HG03457 (cell line): ENCODE data around the gene JTB.
A peak's percentile ranks its signal among the peaks of the same experiment; 100 is the strongest.

Experiments
- ATAC-seq: cut with Tn5 transposase; IDR thresholded peaks from one replicate; pipeline ENCODE4 v1.9.1; 2021; ENCODE audit warnings: moderate number of reproducible peaks; ENCODE audit not compliant: unreplicated experiment

The JTB gene

DNA sequence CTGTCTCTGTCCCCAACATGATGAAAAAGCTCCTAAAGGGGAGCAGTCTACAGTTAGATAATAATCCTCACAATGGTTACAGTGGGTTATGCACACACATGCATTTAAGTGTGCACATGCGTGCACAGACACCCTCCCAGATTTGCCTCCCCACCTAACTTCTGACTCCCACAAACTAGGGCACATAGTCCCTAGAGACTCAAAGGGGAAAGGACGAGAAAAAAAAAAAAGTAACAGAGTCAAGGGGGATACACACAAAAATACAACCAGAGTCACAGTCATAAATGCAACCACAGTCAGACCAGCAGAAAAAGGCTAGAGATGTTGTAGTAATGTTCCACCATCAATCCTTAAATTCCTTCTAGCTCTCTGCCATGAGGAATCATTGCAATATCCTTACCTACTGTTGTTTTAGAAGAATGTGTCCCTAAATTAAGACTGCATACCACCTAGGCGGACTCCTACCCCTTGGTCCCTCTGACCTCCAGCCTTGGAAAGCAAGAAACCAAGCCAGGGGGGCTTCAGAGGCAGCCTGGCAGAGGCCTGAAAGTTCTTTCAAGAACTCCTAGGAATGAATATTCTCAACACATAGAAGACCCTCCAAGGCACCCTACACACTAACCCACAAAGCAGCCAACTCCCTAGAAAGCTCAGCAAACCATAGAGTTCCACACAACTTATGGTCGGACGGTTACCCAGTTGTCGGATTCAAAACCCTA is 20.3 kb downstream of the JTB start:
- no peak for ATAC-seq

GRCh38 chr1:153954826-153955225 is 22.6 kb downstream of the JTB start:
- ATAC-seq = no peak

GRCh38 chr1:153953859-153954365 is 23.6 kb downstream of the JTB start:
- no peak for ATAC-seq

GRCh38 chr1:153951801-153952200 is 25.7 kb downstream of the JTB start:
- no peak for ATAC-seq

DNA sequence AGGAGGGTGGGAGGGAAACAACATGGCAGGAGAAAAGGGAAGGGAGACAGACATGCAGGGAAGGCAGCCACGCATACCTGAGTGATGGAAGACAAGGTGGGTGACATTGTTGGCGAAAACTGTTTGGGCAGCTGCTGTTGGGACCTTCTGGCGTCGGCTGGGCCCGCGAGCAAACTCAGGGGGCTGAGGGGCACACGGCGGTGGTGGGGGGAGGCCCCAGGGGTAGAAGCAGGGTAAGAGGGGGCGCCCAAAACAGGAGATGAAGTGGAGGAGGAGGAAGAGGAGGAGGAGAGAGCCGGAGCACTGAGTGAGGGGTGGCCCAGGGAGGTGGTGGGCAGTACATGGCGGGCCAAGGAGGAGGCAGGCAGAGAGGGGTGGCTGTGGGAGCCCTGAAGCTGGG is 26.3 kb downstream of the JTB start:
- ATAC-seq = no peak

- ATAC-seq = peak; percentile 43
Observed at GRCh38 chr1:153946622-153947241, 30.7 kb downstream of the JTB start, which contains the start of gene DENND4B. TSS of gene DENND4B (minus strand) at chr1:153946718. CDS start at chr1:153944374, 2,344 bp downstream.

DNA sequence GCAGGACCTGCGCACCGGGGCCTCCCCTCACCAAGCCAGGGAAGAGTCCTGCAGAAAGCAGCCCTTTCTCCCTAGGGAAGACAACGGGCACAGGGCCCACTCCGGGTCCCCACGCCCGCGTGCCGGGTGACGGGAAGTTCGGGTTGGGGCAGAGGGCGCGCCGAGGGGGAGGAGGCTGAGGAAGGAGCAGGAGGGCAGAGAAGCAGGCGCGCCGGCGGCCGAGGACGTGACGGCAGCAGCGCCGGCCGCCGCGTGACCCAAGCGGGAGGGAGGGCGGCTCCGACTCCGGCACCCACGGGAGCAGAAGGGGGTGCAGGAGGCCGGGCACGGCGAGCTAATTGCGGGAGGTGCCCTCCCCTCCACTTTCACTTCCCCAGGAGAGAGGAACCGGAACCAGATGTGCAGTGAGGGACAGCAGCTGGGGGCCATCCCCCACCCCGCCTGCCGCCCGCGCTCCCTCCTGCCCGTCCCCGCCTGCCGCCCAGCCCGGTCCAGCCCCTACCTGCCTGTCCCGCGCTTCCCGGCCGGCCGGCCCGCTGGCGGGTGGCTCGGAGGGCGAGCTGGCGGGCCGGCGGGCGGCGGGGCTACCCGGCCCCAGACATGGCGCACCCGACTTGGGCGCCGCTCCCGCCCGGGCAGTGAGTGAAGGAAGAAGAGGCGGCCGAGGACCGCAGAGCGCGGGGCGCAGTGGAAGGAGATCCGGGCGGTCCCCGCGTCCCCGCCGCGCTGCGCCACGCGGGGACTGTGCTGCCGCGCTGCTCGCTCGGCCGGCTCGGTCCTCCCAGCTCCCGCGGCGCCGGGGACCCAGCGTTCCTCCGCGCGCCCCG is 31.5 kb downstream of the JTB start:
- peak; percentile 46 for ATAC-seq

DNA sequence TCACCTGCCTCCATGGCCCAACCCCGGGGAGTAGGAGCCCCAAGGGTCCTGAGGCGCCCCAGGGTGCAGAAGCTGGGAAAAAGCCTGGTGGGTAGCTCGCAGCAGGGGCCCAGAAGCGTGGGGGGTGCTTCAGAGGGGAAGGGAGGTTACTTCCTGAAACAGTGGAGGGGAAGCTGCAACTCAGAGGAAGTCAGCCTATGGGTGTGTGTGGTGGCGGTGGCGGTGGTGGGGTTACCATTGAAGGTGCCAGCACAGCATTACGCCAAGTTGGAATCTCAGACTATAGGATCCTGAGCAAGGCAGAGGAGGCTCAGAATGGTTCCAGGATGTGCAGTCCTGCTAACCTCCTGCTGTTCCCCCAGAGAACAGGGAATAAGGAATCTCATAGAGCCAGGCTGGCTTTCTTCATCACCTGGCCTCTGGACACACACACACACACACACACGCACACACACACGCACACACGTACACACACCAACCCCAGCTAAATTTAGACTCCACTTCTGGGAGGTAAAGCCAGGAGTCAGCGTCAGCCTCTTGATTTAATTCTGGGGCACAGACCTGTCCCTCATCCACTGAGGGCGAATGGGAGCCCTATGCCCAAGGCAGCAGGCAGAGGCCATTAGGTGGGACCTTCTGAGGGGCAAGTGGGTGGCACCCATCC is 32.2 kb downstream of the JTB start:
- no peak for ATAC-seq

DNA sequence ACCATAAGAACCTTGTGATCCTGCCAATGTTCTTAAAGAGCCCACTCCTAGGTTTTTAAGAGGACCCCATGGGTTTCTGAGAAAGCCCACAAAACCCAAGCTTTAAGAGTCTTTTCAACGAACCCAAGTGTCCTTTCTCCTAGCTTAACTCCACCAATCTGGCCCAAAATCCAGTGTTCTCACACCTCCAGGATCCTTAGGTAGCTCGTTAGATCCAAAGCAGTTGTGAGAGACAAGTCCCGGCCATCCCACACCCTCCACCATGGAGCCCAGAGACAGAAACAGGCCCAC is 32.7 kb downstream of the JTB start:
- ATAC-seq = no peak

DNA sequence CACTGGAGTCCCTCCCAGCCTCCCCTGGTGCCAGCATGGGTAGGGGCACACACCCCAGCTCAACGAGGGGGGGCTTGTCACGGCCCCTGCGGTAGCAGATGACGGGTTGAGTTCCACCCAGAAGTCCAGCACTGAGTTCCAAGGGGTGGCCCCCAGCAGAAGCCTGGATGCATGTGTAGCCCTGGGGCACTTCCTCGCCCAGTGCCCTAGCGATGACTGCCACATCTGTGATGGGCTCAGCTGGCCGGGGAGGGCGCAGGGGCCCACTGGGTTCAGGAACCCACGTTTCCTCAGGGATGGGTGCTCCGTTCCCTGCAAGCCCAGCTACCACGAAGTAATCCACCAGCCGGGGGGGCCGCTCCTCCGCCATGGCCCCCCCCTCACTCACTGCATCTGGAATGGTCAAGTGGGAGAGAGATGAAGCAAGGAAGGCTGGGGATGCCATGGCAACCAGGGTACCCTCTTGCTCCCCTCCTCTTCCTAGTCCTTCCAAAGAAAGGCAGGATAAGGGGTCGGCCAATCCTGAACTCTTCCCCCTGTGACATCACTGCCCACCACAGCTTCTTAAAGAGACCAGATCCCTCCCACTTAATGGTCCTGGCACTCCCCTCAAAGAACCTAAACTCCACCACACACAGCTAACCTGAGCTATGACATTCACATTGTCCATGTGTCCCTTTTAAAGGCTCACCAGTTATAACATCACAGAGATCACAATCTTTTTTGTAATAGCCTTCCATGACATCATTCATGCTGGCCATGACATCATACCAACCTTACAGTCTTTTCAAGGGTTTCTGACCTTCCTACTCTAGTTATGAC is 33.3 kb downstream of the JTB start:
- no peak for ATAC-seq

- ATAC-seq = no peak
Observed at GRCh38 chr1:153942766-153943549, 34.5 kb downstream of the JTB start.

DNA sequence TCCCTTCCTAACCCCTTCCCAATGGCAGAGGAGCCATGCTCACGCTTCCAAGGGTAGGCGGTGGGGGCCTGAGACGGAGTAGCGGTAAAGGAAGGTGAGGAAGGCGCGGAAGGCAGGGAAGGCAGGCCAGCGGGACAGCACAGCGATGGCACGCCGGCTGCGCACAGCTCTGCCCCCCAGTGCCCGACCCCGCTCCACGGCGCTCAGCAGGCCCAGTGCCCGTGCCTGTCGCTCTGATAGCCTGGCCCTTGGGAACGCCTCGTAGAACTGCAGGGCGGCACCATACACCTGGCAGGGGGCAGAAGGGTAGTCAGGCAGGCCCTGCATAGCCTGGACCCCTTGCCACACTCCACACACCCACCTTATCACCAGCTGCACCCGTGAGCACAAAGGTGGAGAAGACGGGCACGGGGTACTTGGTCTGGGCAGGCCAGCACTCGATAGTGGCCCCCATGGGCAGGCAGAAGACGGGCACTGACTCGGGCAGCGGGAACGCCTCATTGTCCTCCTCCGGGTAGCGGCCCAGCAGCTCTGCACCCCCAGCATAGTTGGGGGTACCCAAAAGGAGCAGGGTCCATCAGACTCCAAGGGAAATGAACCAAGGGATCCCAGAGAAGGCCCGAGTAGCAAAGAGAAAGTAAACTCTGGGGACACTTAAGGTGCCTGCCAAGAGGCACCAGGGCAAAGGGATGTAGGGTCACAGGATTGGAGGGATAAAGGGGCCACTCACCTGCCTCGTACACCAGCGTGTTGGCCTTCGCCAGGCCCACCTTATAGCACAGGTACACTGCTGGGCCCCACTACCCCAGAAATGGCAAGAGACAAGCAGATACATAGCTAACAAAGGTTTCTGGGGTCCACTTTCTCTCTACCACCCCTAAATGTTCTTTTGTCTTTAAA is 35.4 kb downstream of the JTB start:
- no peak for ATAC-seq

DNA sequence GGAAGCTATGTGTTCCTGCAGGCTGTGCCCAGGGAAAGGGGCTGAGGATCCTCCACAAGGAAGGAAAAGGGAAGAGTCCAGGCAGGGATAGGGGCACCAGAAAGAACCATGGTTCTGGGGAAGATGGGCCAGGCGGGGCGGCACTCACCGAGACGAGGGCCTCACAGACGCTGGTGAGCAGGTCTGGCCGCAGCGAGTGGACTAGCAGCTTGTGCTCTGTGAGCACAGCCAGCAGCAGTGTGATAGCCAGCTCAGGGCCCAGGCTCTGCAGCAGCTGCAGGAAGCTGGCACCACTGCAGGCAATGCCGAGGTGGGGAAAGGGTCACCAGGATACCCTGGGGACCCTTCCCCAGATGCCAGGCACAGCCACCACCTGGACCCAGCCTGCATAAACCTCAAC is 36.7 kb downstream of the JTB start:
- ATAC-seq = no peak

DNA sequence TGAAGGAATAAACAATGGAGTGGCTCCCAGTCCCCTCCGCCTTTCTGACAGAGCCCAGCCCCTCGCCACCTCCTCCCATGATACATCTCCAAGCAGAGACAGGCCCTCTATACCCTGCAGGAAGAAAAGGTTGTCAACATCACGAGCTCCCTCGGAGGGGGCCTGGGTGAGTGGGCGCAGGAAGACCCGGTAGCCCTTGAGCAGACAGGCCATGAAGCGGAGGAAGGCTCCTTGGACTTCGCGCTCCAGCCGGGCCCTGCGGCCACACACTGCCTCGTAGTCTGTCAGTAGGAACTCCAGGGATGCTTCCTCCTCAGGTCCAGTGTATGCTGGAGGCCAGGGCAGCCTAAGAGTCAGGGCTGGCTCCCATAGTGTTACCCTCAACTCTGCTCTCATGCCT is 38.0 kb downstream of the JTB start:
- no peak for ATAC-seq

- no peak for ATAC-seq
Observed at GRCh38 chr1:153938996-153939395, 38.5 kb downstream of the JTB start.

DNA sequence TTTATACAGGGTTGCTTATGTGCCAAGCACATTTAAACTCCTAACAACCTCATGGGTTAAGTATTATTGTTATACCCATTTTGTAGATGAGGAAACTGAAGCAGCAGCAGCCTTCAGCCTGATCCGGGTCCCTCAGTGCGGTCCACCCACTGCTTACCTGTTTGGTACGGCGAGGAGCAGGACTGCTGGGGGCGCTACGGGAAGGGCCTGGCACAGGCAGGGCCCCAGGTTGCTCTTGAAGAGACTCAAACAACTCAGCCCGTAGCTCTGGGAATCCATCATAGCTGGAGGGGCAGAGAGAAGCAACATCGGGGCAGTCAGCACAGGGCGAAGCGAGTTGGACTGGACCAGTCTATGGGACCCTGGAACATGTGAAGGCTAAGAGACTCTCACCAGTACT is 40.1 kb downstream of the JTB start:
- ATAC-seq = no peak

DNA sequence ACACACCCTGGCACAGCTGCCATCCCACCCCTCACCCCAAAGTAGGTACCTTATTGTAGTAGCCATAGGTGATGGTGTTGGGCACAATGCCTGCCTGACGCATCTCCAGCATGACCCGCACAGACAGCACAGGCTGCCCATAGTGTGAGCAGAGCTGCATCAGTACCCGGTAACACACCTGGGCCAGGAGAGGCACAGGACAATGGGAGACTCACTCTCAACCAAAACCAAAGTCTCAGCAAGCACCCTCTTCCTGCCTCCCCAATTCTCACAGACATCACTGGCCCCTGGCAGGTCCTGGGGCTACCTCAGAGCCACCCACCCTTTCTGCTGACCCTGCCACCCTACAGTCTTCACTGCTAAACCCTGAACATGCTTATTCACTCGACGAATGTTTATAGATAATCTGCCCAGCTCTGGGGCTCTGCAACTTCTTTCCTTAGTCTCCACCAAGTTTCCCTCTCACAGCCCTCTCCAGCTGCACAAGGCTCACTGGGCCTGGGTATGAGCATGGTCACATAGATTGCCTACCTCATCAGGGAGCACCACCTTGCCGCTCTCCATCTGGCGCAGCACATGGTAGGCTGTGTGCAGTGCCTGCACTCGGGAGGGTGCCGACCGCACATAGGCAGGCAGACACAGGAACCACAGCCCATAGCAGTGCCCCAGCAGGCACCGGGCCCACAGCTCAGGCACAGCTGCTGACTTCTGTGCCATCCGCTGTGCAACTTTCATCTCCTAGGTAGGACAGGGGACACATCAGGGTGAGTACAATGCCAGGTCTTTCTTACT is 41.3 kb downstream of the JTB start:
- no peak for ATAC-seq

DNA sequence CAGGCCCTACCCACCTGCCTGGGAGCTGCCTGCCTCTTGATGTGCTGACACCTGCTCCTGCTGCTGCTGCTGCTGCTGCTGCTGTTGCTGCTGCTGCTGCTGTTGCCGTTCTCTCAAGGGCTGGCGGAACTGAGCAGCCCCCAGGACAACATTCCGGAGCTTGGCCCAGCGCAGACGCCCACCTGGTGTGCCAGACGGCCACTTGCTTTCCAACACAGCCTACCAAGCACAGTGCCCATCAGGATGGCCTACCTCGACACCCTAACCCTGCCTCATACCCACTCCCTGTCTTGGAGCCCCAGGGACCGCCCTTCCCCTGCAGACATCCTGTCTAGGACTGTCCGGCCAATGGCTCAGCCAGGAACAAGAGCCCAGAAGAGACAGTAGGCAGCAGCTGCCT is 42.7 kb downstream of the JTB start:
- ATAC-seq = no peak
